ENCODE measurements around the gene WNK2.

Gene WNK2

GRCh38 chr9:93137362-93137761 is 46.6 kb upstream of the WNK2 start:
- peaks cover 6% of the 10 kb centered on the region; the same call in 1 of the 2 replicates for H3K27me3 ChIP-seq (ENCODE audit: control insufficient read depth, low read length)
- no peaks in the 10 kb centered on the region for H4K20me1 ChIP-seq (ENCODE audit: control insufficient read depth, insufficient read depth, low read depth, low read length)
- peak overlapping the region; percentile 86 for H3K27ac ChIP-seq (ENCODE audit: low read depth, low read length)
- no peak for TF ChIP-seq CTCF (IDR thresholded peaks at IDR 0.05; ENCODE audit: low read depth, low read length, poor library complexity, severe bottlenecking)
- no peak for TF ChIP-seq EZH2phosphoT487 (IDR thresholded peaks at IDR 0.05; ENCODE audit: borderline replicate concordance, low read length)
- H3K4me1 ChIP-seq (ENCODE audit: control insufficient read depth, low read length), result peaks cover 84% of the 10 kb centered on the region
- H3K4me2 ChIP-seq (ENCODE audit: low read length), result peak overlapping the region; percentile 87
- H3K9me3 ChIP-seq (ENCODE audit: control insufficient read depth, insufficient read depth, low read length), result no peaks in the 10 kb centered on the region
- H3F3A ChIP-seq (ENCODE audit: control insufficient read depth, insufficient read depth), result peaks cover 7% of the 10 kb centered on the region
- H3K9me2 ChIP-seq (replicated peaks; ENCODE audit: control insufficient read depth, low read length), result no peaks in the 10 kb centered on the region
- H3K79me2 ChIP-seq (ENCODE audit: control insufficient read depth, low read length), result peaks cover 10% of the 10 kb centered on the region
- peak overlapping the region; percentile 63 for H3K4me3 ChIP-seq (ENCODE audit: low read length)
- no peaks in the 10 kb centered on the region for H3K36me3 ChIP-seq (ENCODE audit: control insufficient read depth, low read length)

GRCh38 chr9:93138171-93138764 is 45.7 kb upstream of the WNK2 start:
- Histone ChIP-seq H3F3A (ENCODE audit: control insufficient read depth, insufficient read depth) (peaks cover 7% of the 10 kb centered on the region), H3K36me3 (ENCODE audit: control insufficient read depth, low read length) (no peaks in the 10 kb centered on the region), H3K27me3 (ENCODE audit: control insufficient read depth, low read length) (peaks cover 6% of the 10 kb centered on the region; the same call in 1 of the 2 replicates), H3K4me3 (ENCODE audit: low read length) (peak overlapping the region; percentile 63), H3K4me1 (ENCODE audit: control insufficient read depth, low read length) (peaks cover 81% of the 10 kb centered on the region), H4K20me1 (ENCODE audit: control insufficient read depth, insufficient read depth, low read depth, low read length) (no peaks in the 10 kb centered on the region), H3K9me2 (replicated peaks; ENCODE audit: control insufficient read depth, low read length) (no peaks in the 10 kb centered on the region), H3K79me2 (ENCODE audit: control insufficient read depth, low read length) (peaks cover 3% of the 10 kb centered on the region), H3K27ac (ENCODE audit: low read depth, low read length) (peak overlapping the region; percentile 86), H3K4me2 (ENCODE audit: low read length) (peak overlapping the region; percentile 87), H3K9me3 (ENCODE audit: control insufficient read depth, insufficient read depth, low read length) (no peaks in the 10 kb centered on the region)
- TF ChIP-seq EZH2phosphoT487 (IDR thresholded peaks at IDR 0.05; ENCODE audit: borderline replicate concordance, low read length) (no peak), CTCF (IDR thresholded peaks at IDR 0.05; ENCODE audit: low read depth, low read length, poor library complexity, severe bottlenecking) (no peak)

- peaks cover 5% of the 10 kb centered on the region; the same call in 1 of the 2 replicates for H3K27me3 ChIP-seq (ENCODE audit: control insufficient read depth, low read length)
- H3F3A ChIP-seq (ENCODE audit: control insufficient read depth, insufficient read depth), result peaks cover 7% of the 10 kb centered on the region
- H3K27ac ChIP-seq (ENCODE audit: low read depth, low read length), result peak overlapping the region; percentile 86
- no peak for TF ChIP-seq CTCF (IDR thresholded peaks at IDR 0.05; ENCODE audit: low read depth, low read length, poor library complexity, severe bottlenecking)
- TF ChIP-seq EZH2phosphoT487 (IDR thresholded peaks at IDR 0.05; ENCODE audit: borderline replicate concordance, low read length), result no peak
- no peaks in the 10 kb centered on the region for H4K20me1 ChIP-seq (ENCODE audit: control insufficient read depth, insufficient read depth, low read depth, low read length)
- H3K4me3 ChIP-seq (ENCODE audit: low read length), result peak overlapping the region; percentile 33
- no peaks in the 10 kb centered on the region for H3K9me2 ChIP-seq (replicated peaks; ENCODE audit: control insufficient read depth, low read length)
- peaks cover 86% of the 10 kb centered on the region for H3K4me1 ChIP-seq (ENCODE audit: control insufficient read depth, low read length)
- H3K4me2 ChIP-seq (ENCODE audit: low read length), result peak overlapping the region; percentile 53
- H3K9me3 ChIP-seq (ENCODE audit: control insufficient read depth, insufficient read depth, low read length), result no peaks in the 10 kb centered on the region
- no peaks in the 10 kb centered on the region for H3K79me2 ChIP-seq (ENCODE audit: control insufficient read depth, low read length)
- no peaks in the 10 kb centered on the region for H3K36me3 ChIP-seq (ENCODE audit: control insufficient read depth, low read length)
Observed at GRCh38 chr9:93139365-93140182, 44.4 kb upstream of the WNK2 start.

All from DOHH2 (cell line).